K562 (cell line): ENCODE data around the gene ZC3H7B. TPM values are rescaled to one million over a fixed set of nuclear protein-coding genes. Genes with fewer than 3 reads are reported as not detected.
A peak's percentile ranks its signal among the peaks of the same experiment; 100 is the strongest.

ENCODE experiments used
- BHLHE40 ChIP-seq: IDR thresholded peaks from 2 replicates; pipeline ENCODE4 v1.6.1; 2011; ENCODE audit warnings: low read length, improper control_type of control experiment
- BRD4 ChIP-seq: fragments of 200-600 bp; sonication (generic); IDR thresholded peaks from 2 replicates; pipeline ENCODE4 v1.6.1; 2017; ENCODE audit warnings: inconsistent platforms
- DMBX1 ChIP-seq: fragments of 250-450 bp; sonication (Bioruptor Pico); IDR thresholded peaks from 2 replicates; pipeline ENCODE4 v1.8.0; 2022; ENCODE audit warnings: inconsistent platforms, mild to moderate bottlenecking, moderate library complexity, borderline replicate concordance
- FIP1L1 ChIP-seq: fragments of 200-400 bp; formaldehyde crosslinking; IDR thresholded peaks from 2 replicates; pipeline ENCODE4 v1.6.1; 2018; ENCODE audit warnings: mild to moderate bottlenecking, low read depth, low read length; ENCODE audit not compliant: poor library complexity, severe bottlenecking
- GABPB2 ChIP-seq: fragments of 250-450 bp; sonication (Bioruptor Pico); conservative IDR thresholded peaks from 2 replicates; pipeline ENCODE4 v1.5.1; 2021; ENCODE audit warnings: mild to moderate bottlenecking
- MNT ChIP-seq, 2 experiments: fragments of 450-650 bp; conservative IDR thresholded peaks; 2 replicates each; pipeline ENCODE4 v1.6.1; 2017; ENCODE audit warnings: mild to moderate bottlenecking in 2 of 2, moderate library complexity in 2 of 2
- NFIC ChIP-seq: fragments of 450-650 bp; IDR thresholded peaks from 2 replicates; pipeline ENCODE4 v1.6.1; 2017; ENCODE audit warnings: mild to moderate bottlenecking, inconsistent platforms
- PRDM10 ChIP-seq: fragments of 450-650 bp; IDR thresholded peaks from 2 replicates; pipeline ENCODE4 v1.6.1; 2018; ENCODE audit not compliant: partially characterized antibody
- SOX6 ChIP-seq: fragments of 450-650 bp; IDR thresholded peaks from 2 replicates; pipeline ENCODE4 v1.6.1; 2014; ENCODE audit warnings: mild to moderate bottlenecking
- SREBF2 ChIP-seq: sonication (generic); formaldehyde crosslinking; IDR thresholded peaks from 2 replicates; pipeline ENCODE4 v1.4.0; 2020; ENCODE audit warnings: mild to moderate bottlenecking, missing genetic modification reagents
- ZBTB12 ChIP-seq: fragments of 250-450 bp; sonication (Bioruptor Pico); IDR thresholded peaks from 2 replicates; pipeline ENCODE4 v1.4.0; 2020
- ZBTB33 ChIP-seq: sonication (generic); formaldehyde crosslinking; IDR thresholded peaks from 2 replicates; pipeline ENCODE4 v1.8.1; 2023; ENCODE audit warnings: mild to moderate bottlenecking, missing genetic modification reagents
- ZFPM2 ChIP-seq: fragments of 250-450 bp; sonication (Bioruptor Pico); IDR thresholded peaks from 2 replicates; pipeline ENCODE4 v1.5.1; 2022; ENCODE audit warnings: mild to moderate bottlenecking
- ZNF133 ChIP-seq: fragments of 250-450 bp; sonication (Bioruptor Pico); IDR thresholded peaks from 2 replicates; pipeline ENCODE4 v1.4.0; 2020; ENCODE audit warnings: mild to moderate bottlenecking
- ZNF140 ChIP-seq: fragments of 250-450 bp; sonication (Bioruptor Pico); IDR thresholded peaks from 2 replicates; pipeline ENCODE4 v1.8.0; 2021; ENCODE audit warnings: moderate library complexity, mild to moderate bottlenecking, inconsistent platforms
- ZNF398 ChIP-seq: fragments of 250-450 bp; sonication (Bioruptor Pico); IDR thresholded peaks from 2 replicates; pipeline ENCODE4 v1.8.0; 2021; ENCODE audit warnings: moderate library complexity, mild to moderate bottlenecking, inconsistent platforms
- ZNF445 ChIP-seq: fragments of 250-450 bp; sonication (Bioruptor Pico); IDR thresholded peaks from 2 replicates; pipeline ENCODE4 v1.4.0; 2020; ENCODE audit warnings: low read depth, mild to moderate bottlenecking, moderate library complexity
- ZSCAN29 ChIP-seq: fragments of 450-650 bp; IDR thresholded peaks from 2 replicates; pipeline ENCODE4 v1.6.1; 2017
- polyA plus RNA-seq, 8 experiments: library from polyadenylated mRNA; depleted of rRNA in 4 of 8; stranded (reverse) in 5 of 8; unstranded in 3 of 8; fragments of >200 nt; fragmentation: Nextera tagmentation in 2 of 8; fragmentation: Illumina TruSeq in 1 of 8; extraction: Ambion mirVana in 2 of 8; extraction: Trizol in 1 of 8; gene quantifications; 2 replicates each; pipeline versions ENCODE4 v1.2.1 to v1.2.3, GENCODE V29; 2011 to 2014; ENCODE audit warnings: inconsistent platforms in 1 of 8, missing spikeins in 1 of 8
- total RNA-seq, 7 experiments: library from RNA; depleted of rRNA in 6 of 7; stranded (reverse); fragments of >200 nt in 6 of 7; fragmentation: Illumina TruSeq in 2 of 7; extraction: Trizol in 2 of 7; gene quantifications; 2 replicates each; pipeline versions ENCODE4 v1.2.1 to v1.2.3, GENCODE V29; 2011 to 2021; ENCODE audit warnings: low replicate concordance in 1 of 7

Gene ZC3H7B
- total and polyA plus RNA-seq, 9 of the 15 experiments (the other 6 are each of a cell fraction or from before 2014, with no cell fraction given), result 0.07 to 49.8 (median 26.8) TPM

GRCh38 chr22:41353862-41354575, 52.7 kb downstream of the ZC3H7B start (continued):
- TF ChIP-seq ZNF398 (no peak), BHLHE40 (0 out of 2 replicates have a peak, but pooled peaks have one; percentile 25), ZNF133 (no peak), GABPB2 (CRISPR knock-in tag) (no peak), SREBF2 (CRISPR knock-in tag) (no peak), SOX6 (no peak), ZNF445 (no peak), NFIC (no peak), PRDM10 (no peak), DMBX1 (CRISPR knock-in tag) (no peak), ZBTB33 (no peak), ZFPM2 (CRISPR knock-in tag) (no peak), ZBTB12 (CRISPR knock-in tag) (no peak), BRD4 (no peak), ZNF140 (no peak), FIP1L1 (no peak), MNT (conservative IDR thresholded peaks at IDR 0.05) (0 out of 4 replicates have a peak, but pooled peaks of 1 of the 2 experiments have one; percentile 25), ZSCAN29 (no peak)
